ENCODE measurements around the gene CA10. TPM values are rescaled to one million over a fixed set of nuclear protein-coding genes. Genes with fewer than 3 reads are reported as not detected.

Gene CA10
- total RNA-seq, 1 experiment from 2014 or later, result not detected

GRCh38 chr17:52120465-52120864 lies 38.0 kb downstream of the CA10 start:
- no peaks in the 10 kb centered on the region for H3K27me3 ChIP-seq (ENCODE audit: insufficient read depth, low read depth)
- H2AFZ ChIP-seq, result no peak overlapping the region
- intact Hi-C loops (cut with micrococcal nuclease; ENCODE audit: unreplicated experiment), result no loop called here
- H3K4me2 ChIP-seq, result no peak overlapping the region
- H3K4me1 ChIP-seq (replicated peaks; ENCODE audit: insufficient read depth), result no peaks in the 10 kb centered on the region
- no peaks in the 10 kb centered on the region for H3F3A ChIP-seq (ENCODE audit: insufficient read depth, low read depth)
- POLR2A ChIA-PET (ENCODE audit: unreplicated experiment), result no interaction called here
- H3K9me3 ChIP-seq (ENCODE audit: insufficient read depth, low read depth), result no peaks in the 10 kb centered on the region
- H3K36me3 ChIP-seq (ENCODE audit: low read depth), result no peaks in the 10 kb centered on the region
- H3K9me2 ChIP-seq (ENCODE audit: insufficient read depth), result no peaks in the 10 kb centered on the region
- H4K20me1 ChIP-seq (ENCODE audit: insufficient read depth), result no peaks in the 10 kb centered on the region
- no peak overlapping the region for H3K4me3 ChIP-seq
- H3K27ac ChIP-seq, result no peak overlapping the region
- TF ChIP-seq EZH2 (IDR thresholded peaks at IDR 0.05; ENCODE audit: low read depth) (no peak), CTCF (conservative IDR thresholded peaks at IDR 0.05) (no peak)
- no TSS peak for BruUV-seq (replicated peaks)
- DNase-seq, result no peak
- H3K79me2 ChIP-seq (ENCODE audit: low read depth), result no peaks in the 10 kb centered on the region
- CTCF ChIA-PET, result no interaction called here

GRCh38 chr17:52110923-52111581 lies 47.5 kb downstream of the CA10 start:
- no peak for DNase-seq
- no peaks in the 10 kb centered on the region for H3K79me2 ChIP-seq (ENCODE audit: low read depth)
- no peaks in the 10 kb centered on the region for H3K36me3 ChIP-seq (ENCODE audit: low read depth)
- no peak overlapping the region for H3K27ac ChIP-seq
- no peak overlapping the region for H2AFZ ChIP-seq
- intact Hi-C loops (cut with micrococcal nuclease; ENCODE audit: unreplicated experiment), result no loop called here
- CTCF ChIA-PET, result no interaction called here
- no peaks in the 10 kb centered on the region for H3K4me1 ChIP-seq (replicated peaks; ENCODE audit: insufficient read depth)
- no peak overlapping the region for H3K4me3 ChIP-seq
- TF ChIP-seq CTCF (conservative IDR thresholded peaks at IDR 0.05) (no peak), EZH2 (IDR thresholded peaks at IDR 0.05; ENCODE audit: low read depth) (no peak)
- POLR2A ChIA-PET (ENCODE audit: unreplicated experiment), result no interaction called here
- no peak overlapping the region for H3K4me2 ChIP-seq
- no peaks in the 10 kb centered on the region for H3F3A ChIP-seq (ENCODE audit: insufficient read depth, low read depth)
- no peaks in the 10 kb centered on the region for H4K20me1 ChIP-seq (ENCODE audit: insufficient read depth)
- BruUV-seq (replicated peaks), result no TSS peak
- H3K27me3 ChIP-seq (ENCODE audit: insufficient read depth, low read depth), result no peaks in the 10 kb centered on the region
- H3K9me2 ChIP-seq (ENCODE audit: insufficient read depth), result no peaks in the 10 kb centered on the region
- H3K9me3 ChIP-seq (ENCODE audit: insufficient read depth, low read depth), result no peaks in the 10 kb centered on the region

GRCh38 chr17:52106638-52107261 lies 51.8 kb downstream of the CA10 start:
- Histone ChIP-seq H3K79me2 (ENCODE audit: low read depth) (no peaks in the 10 kb centered on the region), H3K4me3 (no peak overlapping the region), H3K27ac (no peak overlapping the region), H3K27me3 (ENCODE audit: insufficient read depth, low read depth) (no peaks in the 10 kb centered on the region), H3K36me3 (ENCODE audit: low read depth) (no peaks in the 10 kb centered on the region), H3K9me2 (ENCODE audit: insufficient read depth) (no peaks in the 10 kb centered on the region), H4K20me1 (ENCODE audit: insufficient read depth) (no peaks in the 10 kb centered on the region), H3F3A (ENCODE audit: insufficient read depth, low read depth) (no peaks in the 10 kb centered on the region), H3K4me2 (no peak overlapping the region), H2AFZ (no peak overlapping the region), H3K4me1 (replicated peaks; ENCODE audit: insufficient read depth) (no peaks in the 10 kb centered on the region), H3K9me3 (ENCODE audit: insufficient read depth, low read depth) (no peaks in the 10 kb centered on the region)
- TF ChIP-seq CTCF (conservative IDR thresholded peaks at IDR 0.05) (peak; percentile 91), EZH2 (IDR thresholded peaks at IDR 0.05; ENCODE audit: low read depth) (no peak)
- CTCF ChIA-PET, result interaction anchor here (0.6 to 1.4 kb wide), 2 partner anchors 132 to 342 kb away, joined by 3 read pairs; no protein-coding TSS in a partner anchor
- intact Hi-C loops (cut with micrococcal nuclease; ENCODE audit: unreplicated experiment), result loop anchor here (1.0 to 10.0 kb wide), 3 partner anchors 342 to 808 kb away; no protein-coding TSS in a partner anchor
- DNase-seq, result peak in 1 of 2 experiments; percentile 13
- POLR2A ChIA-PET (ENCODE audit: unreplicated experiment), result no interaction called here
- BruUV-seq (replicated peaks), result no TSS peak

All from PC-9 (cell line).